Sciatic nerve (tissue), 2 donors: ENCODE results near the gene SLC27A1. TPM values are rescaled to one million over a fixed set of nuclear protein-coding genes. Genes with fewer than 3 reads are reported as not detected.

Experiments
- ATAC-seq: fragments of 200-7000 bp; cut with Tn5 transposase; one replicate; pipeline ENCODE4 v1.9.1; 2020; ENCODE audit warnings: mild to moderate bottlenecking, moderate library complexity
- DNase-seq: peaks from one replicate; pipeline ENCODE4 v3.0.0-alpha.2; 2020; ENCODE audit warnings: low spot score
- intact Hi-C: fragments of 100-400 bp; cut with DNase I; formaldehyde crosslinking; loops from one replicate; pipeline ENCODE4 v1.14.2; 2022
- total RNA-seq: library from RNA; stranded (reverse); fragmentation: NEBNext Ultra II Directional; extraction: Animal tissue kit (Norgen Biotek cat#: 25700); gene quantifications from one replicate; pipeline ENCODE4 v1.2.1, GENCODE V29; 2021
- donor health status: DM: no; HTN: no; CAD: no.
- donor health status: DM: no; HTN: no; CAD: no.

The SLC27A1 gene
- total RNA-seq, 1 donor from 2014 or later: 47.3 TPM

GRCh38 chr19:17528610-17529009 lies 58.3 kb downstream of the SLC27A1 start:
- intact Hi-C loops: no loop called here
- DNase-seq (no peak), ATAC-seq (no peak)

- ATAC-seq (no peak), DNase-seq (no peak)
- intact Hi-C loops: no loop called here
These were observed 59.2 kb downstream of the SLC27A1 start for GRCh38 chr19:17529239-17530158.

GRCh38 chr19:17530586-17530985 lies 60.3 kb downstream of the SLC27A1 start:
- intact Hi-C loops: no loop called here
- ATAC-seq (no peak), DNase-seq (no peak)

GRCh38 chr19:17532116-17532515 lies 61.8 kb downstream of the SLC27A1 start:
- no peak for ATAC-seq
- intact Hi-C loops: no loop called here
- DNase-seq: no peak

- DNase-seq (no peak), ATAC-seq (no peak)
- intact Hi-C loops: no loop called here
These were observed 62.2 kb downstream of the SLC27A1 start for GRCh38 chr19:17532557-17532956.

- ATAC-seq (no peak), DNase-seq (no peak)
- intact Hi-C loops: no loop called here
These were observed 64.4 kb downstream of the SLC27A1 start for GRCh38 chr19:17534767-17535166.

- intact Hi-C loops: no loop called here
- DNase-seq: no peak
- ATAC-seq: no peak
These were observed 66.6 kb downstream of the SLC27A1 start for GRCh38 chr19:17536955-17537354.

- no peak for ATAC-seq
- intact Hi-C loops: no loop called here
- DNase-seq: no peak
These were observed 68.4 kb downstream of the SLC27A1 start for GRCh38 chr19:17538684-17539237.

- intact Hi-C loops: no loop called here
- ATAC-seq (peak; percentile 95), DNase-seq (peak; percentile 99)
These were observed 69.2 kb downstream of the SLC27A1 start for GRCh38 chr19:17539238-17540117.

GRCh38 chr19:17540174-17540573 lies 69.8 kb downstream of the SLC27A1 start:
- DNase-seq (no peak), ATAC-seq (peak; percentile 4)
- intact Hi-C loops: no loop called here

- DNase-seq (no peak), ATAC-seq (no peak)
- intact Hi-C loops: no loop called here
These were observed 70.9 kb downstream of the SLC27A1 start for GRCh38 chr19:17541184-17541759.

GRCh38 chr19:17542042-17542441 lies 71.7 kb downstream of the SLC27A1 start:
- intact Hi-C loops: no loop called here
- ATAC-seq (no peak), DNase-seq (no peak)

GRCh38 chr19:17542793-17543582 lies 72.7 kb downstream of the SLC27A1 start:
- intact Hi-C loops: no loop called here
- DNase-seq: no peak
- ATAC-seq: no peak

- no peak for DNase-seq
- intact Hi-C loops: no loop called here
- ATAC-seq: no peak
These were observed 73.7 kb downstream of the SLC27A1 start for GRCh38 chr19:17543986-17544385.

GRCh38 chr19:17544418-17544817 lies 74.1 kb downstream of the SLC27A1 start:
- intact Hi-C loops: no loop called here
- ATAC-seq (no peak), DNase-seq (no peak)

GRCh38 chr19:17548145-17548544 lies 77.8 kb downstream of the SLC27A1 start:
- DNase-seq (no peak), ATAC-seq (no peak)
- intact Hi-C loops: no loop called here

- ATAC-seq (no peak), DNase-seq (no peak)
These were observed 78.9 kb downstream of the SLC27A1 start for GRCh38 chr19:17549085-17549740.

GRCh38 chr19:17550076-17550667 lies 79.8 kb downstream of the SLC27A1 start:
- ATAC-seq: no peak
- intact Hi-C loops: no loop called here

More at GRCh38 chr19:17549085-17549740, 78.9 kb downstream of the SLC27A1 start:
- intact Hi-C loops: no loop called here

More at GRCh38 chr19:17550076-17550667, 79.8 kb downstream of the SLC27A1 start:
- DNase-seq: no peak
